ENCODE data around the gene EFNA1.

DNA sequence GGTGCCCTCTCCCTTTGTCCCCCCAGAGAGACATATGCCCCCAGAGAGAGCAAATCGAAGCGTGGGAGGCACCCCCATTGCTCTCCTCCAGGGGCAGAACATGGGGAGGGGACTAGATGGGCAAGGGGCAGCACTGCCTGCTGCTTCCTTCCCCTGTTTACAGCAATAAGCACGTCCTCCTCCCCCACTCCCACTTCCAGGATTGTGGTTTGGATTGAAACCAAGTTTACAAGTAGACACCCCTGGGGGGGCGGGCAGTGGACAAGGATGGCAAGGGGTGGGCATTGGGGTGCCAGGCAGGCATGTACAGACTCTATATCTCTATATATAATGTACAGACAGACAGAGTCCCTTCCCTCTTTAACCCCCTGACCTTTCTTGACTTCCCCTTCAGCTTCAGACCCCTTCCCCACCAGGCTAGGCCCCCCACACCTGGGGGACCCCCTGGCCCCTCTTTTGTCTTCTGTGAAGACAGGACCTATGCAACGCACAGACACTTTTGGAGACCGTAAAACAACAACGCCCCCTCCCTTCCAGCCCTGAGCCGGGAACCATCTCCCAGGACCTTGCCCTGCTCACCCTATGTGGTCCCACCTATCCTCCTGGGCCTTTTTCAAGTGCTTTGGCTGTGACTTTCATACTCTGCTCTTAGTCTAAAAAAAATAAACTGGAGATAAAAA, 40.7 kb upstream of the EFNA1 start:
- TF ChIP-seq, protein P1, sequence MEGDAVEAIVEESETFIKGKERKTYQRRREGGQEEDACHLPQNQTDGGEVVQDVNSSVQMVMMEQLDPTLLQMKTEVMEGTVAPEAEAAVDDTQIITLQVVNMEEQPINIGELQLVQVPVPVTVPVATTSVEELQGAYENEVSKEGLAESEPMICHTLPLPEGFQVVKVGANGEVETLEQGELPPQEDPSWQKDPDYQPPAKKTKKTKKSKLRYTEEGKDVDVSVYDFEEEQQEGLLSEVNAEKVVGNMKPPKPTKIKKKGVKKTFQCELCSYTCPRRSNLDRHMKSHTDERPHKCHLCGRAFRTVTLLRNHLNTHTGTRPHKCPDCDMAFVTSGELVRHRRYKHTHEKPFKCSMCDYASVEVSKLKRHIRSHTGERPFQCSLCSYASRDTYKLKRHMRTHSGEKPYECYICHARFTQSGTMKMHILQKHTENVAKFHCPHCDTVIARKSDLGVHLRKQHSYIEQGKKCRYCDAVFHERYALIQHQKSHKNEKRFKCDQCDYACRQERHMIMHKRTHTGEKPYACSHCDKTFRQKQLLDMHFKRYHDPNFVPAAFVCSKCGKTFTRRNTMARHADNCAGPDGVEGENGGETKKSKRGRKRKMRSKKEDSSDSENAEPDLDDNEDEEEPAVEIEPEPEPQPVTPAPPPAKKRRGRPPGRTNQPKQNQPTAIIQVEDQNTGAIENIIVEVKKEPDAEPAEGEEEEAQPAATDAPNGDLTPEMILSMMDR (IDR thresholded peaks at IDR 0.05): no peak
- TF ChIP-seq POLR2A (IDR thresholded peaks at IDR 0.05): no peak
